ENCODE data around the gene MAP7D3.

GRCh38 chrX:136210243-136210642 lies 41.0 kb downstream of the MAP7D3 start:
- TF ChIP-seq CTCF (IDR thresholded peaks at IDR 0.05; ENCODE audit: poor library complexity, severe bottlenecking) (no peak), RAD21 (conservative IDR thresholded peaks at IDR 0.05) (no peak)

Measured in neural cell (in vitro differentiated cells).